Endothelial cell of umbilical vein (primary cell): Measurements from ENCODE around the gene DDX24. TPM values are rescaled to one million over a fixed set of nuclear protein-coding genes. Genes with fewer than 3 reads are reported as not detected.

ENCODE experiments used
- BruUV-seq: library from RNA; stranded (reverse); fragments of 400-500 nt; replicated peaks from 2 replicates; lab custom pipeline; 2021; lab: Mats Ljungman, UMichigan
- CTCF ChIA-PET: fragments of 300-600, 350-600 bp; sonication (Branson Sonifier 250); formaldehyde crosslinking; loops from one replicate; lab custom pipeline; 2021; ENCODE audit warnings: antibody characterized with exemption, inconsistent platforms; lab: Charles Lee
- POLR2A ChIA-PET: fragments of 300-600, 350-600 bp; sonication (Branson Sonifier 250); formaldehyde crosslinking; loops from one replicate; lab custom pipeline; 2021; ENCODE audit warnings: antibody characterized with exemption, inconsistent platforms; lab: Charles Lee
- DNase-seq: peaks from one replicate; pipeline ENCODE4 v3.0.0-alpha.2; 2011; ENCODE audit warnings: low read depth, low spot score
- FAIRE-seq: peaks from 2 replicates; lab custom pipeline; 2011; peaks lifted over from hg19 to GRCh38; lab: Jason Lieb, UNC
- H2AFZ ChIP-seq: 2 replicates; pipeline ENCODE4 v1.6.0; 2012; ENCODE audit warnings: low read depth, low read length, control low read depth, inconsistent platforms
- H3K27ac ChIP-seq: 2 replicates; pipeline ENCODE4 v1.5.1; 2011; ENCODE audit warnings: low read depth, mild to moderate bottlenecking, control low read depth, low read length, moderate library complexity; ENCODE audit not compliant: insufficient read depth
- H3K27me3 ChIP-seq, 2 experiments: 2 replicates each; pipeline versions ENCODE4 v1.6.0 to v1.6.1; 2011; ENCODE audit warnings: low read length in 2 of 2, mixed read lengths in 1 of 2; ENCODE audit not compliant: control insufficient read depth in 2 of 2, insufficient read depth in 2 of 2
- H3K36me3 ChIP-seq, 2 experiments: 2 replicates in 1 of 2; 3 replicates in 1 of 2; pipeline ENCODE4 v1.5.1; 2011; ENCODE audit warnings: low read length in 2 of 2, mild to moderate bottlenecking in 1 of 2, moderate library complexity in 1 of 2; ENCODE audit not compliant: control insufficient read depth in 2 of 2, insufficient read depth in 2 of 2; ENCODE audit errors: extremely low read depth in 1 of 2
- H3K4me1 ChIP-seq: 3 replicates; pipeline ENCODE4 v1.5.1; 2011; ENCODE audit warnings: mild to moderate bottlenecking, low read length; ENCODE audit not compliant: control insufficient read depth, insufficient read depth; ENCODE audit errors: extremely low read depth
- H3K4me2 ChIP-seq: 2 replicates; pipeline ENCODE4 v1.6.1; 2011; ENCODE audit warnings: low read length, control low read depth, mixed read lengths; ENCODE audit not compliant: insufficient read depth
- H3K4me3 ChIP-seq, 3 experiments: fragments of 200-600 bp in 1 of 3; sonication (generic), shearing (Covaris generic) in 1 of 3; replicated peaks in 1 of 3; 2 replicates each; pipeline ENCODE4 v1.5.1; 2011 to 2016; ENCODE audit warnings: control low read depth in 3 of 3, low read length in 3 of 3, mild to moderate bottlenecking in 2 of 3, inconsistent platforms in 1 of 3, low read depth in 1 of 3, moderate library complexity in 1 of 3; ENCODE audit not compliant: insufficient read depth in 1 of 3
- H3K79me2 ChIP-seq: 2 replicates; pipeline ENCODE4 v1.6.0; 2012; ENCODE audit warnings: low read length, inconsistent platforms; ENCODE audit not compliant: control insufficient read depth, insufficient read depth
- H3K9ac ChIP-seq: replicated peaks from 2 replicates; pipeline ENCODE3; 2011; ENCODE audit warnings: low read length, control low read depth; ENCODE audit not compliant: insufficient read depth; ENCODE audit errors: extremely low read depth
- H3K9me1 ChIP-seq: replicated peaks from 3 replicates; pipeline ENCODE4 v1.6.0; 2011; ENCODE audit warnings: mild to moderate bottlenecking, low read length; ENCODE audit not compliant: control insufficient read depth, insufficient read depth; ENCODE audit errors: extremely low read depth
- H3K9me3 ChIP-seq: replicated peaks from 2 replicates; pipeline ENCODE4 v1.5.1; 2012; ENCODE audit warnings: low read length, inconsistent platforms; ENCODE audit not compliant: control insufficient read depth, insufficient read depth
- H4K20me1 ChIP-seq: replicated peaks from 2 replicates; pipeline ENCODE3; 2011; ENCODE audit warnings: mild to moderate bottlenecking, low read length; ENCODE audit not compliant: control insufficient read depth, insufficient read depth; ENCODE audit errors: extremely low read depth
- EZH2 ChIP-seq: IDR thresholded peaks from 2 replicates; pipeline ENCODE4 v1.6.1; 2012; ENCODE audit warnings: borderline replicate concordance, low read depth, mild to moderate bottlenecking, moderate library complexity, low read length, inconsistent platforms; ENCODE audit not compliant: severe bottlenecking
- dilution Hi-C: fragments of 300-500 bp; cut with MboI; formaldehyde crosslinking; loops from one replicate; pipeline ENCODE4 v1.15.0; 2019; ENCODE audit warnings: low sequenced_read_pairs; ENCODE audit not compliant: extremely low pct_ligation_motif_present
- intact Hi-C: fragments of 100-400 bp; cut with micrococcal nuclease; formaldehyde crosslinking; loops from one replicate; pipeline ENCODE4 v1.10.0; 2022
- polyA plus RNA-seq, 4 experiments: library from polyadenylated mRNA; depleted of rRNA in 3 of 4; stranded (reverse) in 3 of 4; unstranded in 1 of 4; fragments of >200 nt; gene quantifications; 2 replicates each; pipeline versions ENCODE4 v1.2.1 to v1.2.3, GENCODE V29; 2011 to 2012; ENCODE audit warnings: missing spikeins in 1 of 4
- total RNA-seq: library from RNA; stranded (reverse); gene quantifications from 2 replicates; pipeline ENCODE4 v1.2.3, GENCODE V29; 2021
- TF ChIP-seq, protein P1 (sequence below), 2 donors: IDR thresholded peaks; 1 replicate in 1 of 2; 2 replicates in 1 of 2; pipeline ENCODE4 v1.5.1; 2011; ENCODE audit warnings: low read length in 2 of 2, mild to moderate bottlenecking in 2 of 2, moderate library complexity in 2 of 2, control low read depth in 1 of 2, inconsistent platforms in 1 of 2, low read depth in 1 of 2; ENCODE audit not compliant: insufficient read depth in 1 of 2; ENCODE audit errors: extremely low read depth in 1 of 2
- TF ChIP-seq, protein P2 (sequence below): IDR thresholded peaks from 2 replicates; pipeline ENCODE4 v1.6.1; 2011; ENCODE audit not compliant: insufficient read depth, insufficient read length

DDX24 gene
- total and polyA plus RNA-seq, 2 donors (not counting 3 experiments of a cell fraction or from before 2014, with no cell fraction given): 88.3 to 141 TPM

DNA sequence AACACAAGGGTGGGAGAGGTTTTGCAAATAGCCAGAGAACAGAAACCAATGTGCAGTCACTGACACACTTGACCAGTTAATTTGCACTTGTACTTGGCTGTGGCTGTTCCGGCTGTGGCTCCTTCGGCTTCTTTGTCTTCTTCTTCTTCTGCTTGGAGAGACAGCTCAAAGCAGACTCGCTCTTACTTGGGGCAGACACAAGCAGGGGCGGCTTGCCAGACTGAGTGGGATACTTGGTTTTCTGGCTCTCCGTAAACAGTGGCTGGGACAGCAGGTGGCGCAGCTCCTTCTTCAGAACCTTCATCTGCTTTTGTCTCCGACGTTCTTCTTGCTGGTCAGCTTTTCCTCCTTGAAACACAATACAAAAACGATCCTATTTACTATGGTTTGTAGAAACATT is 29.9 kb downstream of the DDX24 start:
- H4K20me1 ChIP-seq: no peaks in the 10 kb centered on the region
- CTCF ChIA-PET: interaction anchor here (0.6 to 7.6 kb wide), 14 partner anchors 8 to 129 kb away, joined by 3 to 133 read pairs (median 5); partner anchors contain the start of genes DDX24 and IFI27L1
- no peaks in the 10 kb centered on the region for H3K9me3 ChIP-seq
- no peak overlapping the region for H3K4me3 ChIP-seq
- H3K79me2 ChIP-seq: no peaks in the 10 kb centered on the region
- H3K27ac ChIP-seq: no peak overlapping the region
- H3K36me3 ChIP-seq: peaks cover 15 to 33% of the 10 kb centered on the region in 2 experiments
- DNase-seq: peak; percentile 40
- no peaks in the 10 kb centered on the region for H3K27me3 ChIP-seq
- H3K9me1 ChIP-seq: no peaks in the 10 kb centered on the region
- dilution Hi-C loops (no loop called here), intact Hi-C loops (loop anchor here (1.0 kb wide), 1 partner anchor 85 kb away; no protein-coding TSS in a partner anchor)
- POLR2A ChIA-PET: no interaction called here
- no peak overlapping the region for H2AFZ ChIP-seq
- no peak overlapping the region for H3K4me2 ChIP-seq
- no peak overlapping the region for H3K9ac ChIP-seq
- peaks cover 3% of the 10 kb centered on the region for H3K4me1 ChIP-seq
- TF ChIP-seq EZH2: no peak
- TF ChIP-seq, protein P1, sequence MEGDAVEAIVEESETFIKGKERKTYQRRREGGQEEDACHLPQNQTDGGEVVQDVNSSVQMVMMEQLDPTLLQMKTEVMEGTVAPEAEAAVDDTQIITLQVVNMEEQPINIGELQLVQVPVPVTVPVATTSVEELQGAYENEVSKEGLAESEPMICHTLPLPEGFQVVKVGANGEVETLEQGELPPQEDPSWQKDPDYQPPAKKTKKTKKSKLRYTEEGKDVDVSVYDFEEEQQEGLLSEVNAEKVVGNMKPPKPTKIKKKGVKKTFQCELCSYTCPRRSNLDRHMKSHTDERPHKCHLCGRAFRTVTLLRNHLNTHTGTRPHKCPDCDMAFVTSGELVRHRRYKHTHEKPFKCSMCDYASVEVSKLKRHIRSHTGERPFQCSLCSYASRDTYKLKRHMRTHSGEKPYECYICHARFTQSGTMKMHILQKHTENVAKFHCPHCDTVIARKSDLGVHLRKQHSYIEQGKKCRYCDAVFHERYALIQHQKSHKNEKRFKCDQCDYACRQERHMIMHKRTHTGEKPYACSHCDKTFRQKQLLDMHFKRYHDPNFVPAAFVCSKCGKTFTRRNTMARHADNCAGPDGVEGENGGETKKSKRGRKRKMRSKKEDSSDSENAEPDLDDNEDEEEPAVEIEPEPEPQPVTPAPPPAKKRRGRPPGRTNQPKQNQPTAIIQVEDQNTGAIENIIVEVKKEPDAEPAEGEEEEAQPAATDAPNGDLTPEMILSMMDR (IDR thresholded peaks at IDR 0.05; ENCODE audit: extremely low read depth in 1 of 2, insufficient read depth in 1 of 2, low read depth in 1 of 2, low read length in 2 of 2): peak in 1 of 2 donors; percentile 59
- peak; percentile 58 for FAIRE-seq
- TSS peak; percentile 70 for BruUV-seq

DNA sequence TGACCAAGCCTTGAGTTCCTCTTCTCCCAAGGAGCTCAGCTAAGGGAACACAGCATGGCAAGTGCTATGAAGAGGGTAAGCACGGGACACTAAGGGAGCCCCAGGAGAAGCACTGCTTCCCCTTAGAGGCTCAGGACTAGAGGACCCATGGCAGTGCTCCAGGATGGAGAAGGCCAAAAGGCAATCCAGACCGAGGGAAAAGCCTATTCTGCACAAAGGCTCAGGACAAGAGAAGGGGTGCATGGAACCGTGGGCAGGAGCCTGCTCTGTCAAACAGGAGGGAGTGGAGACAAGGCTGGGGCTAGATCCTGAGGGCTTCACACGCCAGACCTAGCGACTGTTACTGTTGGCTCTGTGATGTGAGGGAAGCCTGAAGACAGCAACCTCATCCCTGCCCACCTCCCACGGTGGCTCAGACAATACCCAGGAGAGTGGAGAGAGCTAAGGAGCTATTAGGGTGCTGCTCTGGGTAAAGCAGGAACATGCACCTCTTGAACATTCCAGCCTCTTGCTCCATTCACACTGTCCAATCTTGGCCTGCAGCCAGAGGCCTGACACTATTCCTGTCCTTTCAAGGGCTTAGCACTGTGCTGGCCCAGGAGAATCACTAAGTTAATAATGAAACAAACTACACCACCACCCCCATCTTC is 30.6 kb downstream of the DDX24 start:
- H2AFZ ChIP-seq: no peak overlapping the region
- H4K20me1 ChIP-seq: no peaks in the 10 kb centered on the region
- intact Hi-C loops (no loop called here), dilution Hi-C loops (no loop called here)
- no TSS peak for BruUV-seq
- H3K4me2 ChIP-seq: no peak overlapping the region
- FAIRE-seq (no peak), DNase-seq (no peak)
- CTCF ChIA-PET: interaction anchor here (1.8 to 7.6 kb wide), 6 partner anchors 14 to 111 kb away, joined by 4 to 133 read pairs (median 18); no protein-coding TSS in a partner anchor
- H3K27me3 ChIP-seq: no peaks in the 10 kb centered on the region
- POLR2A ChIA-PET: no interaction called here
- no peak overlapping the region for H3K27ac ChIP-seq
- H3K9me3 ChIP-seq: no peaks in the 10 kb centered on the region
- H3K4me3 ChIP-seq: no peak overlapping the region
- peaks cover 13 to 33% of the 10 kb centered on the region in 2 experiments for H3K36me3 ChIP-seq
- H3K9me1 ChIP-seq: no peaks in the 10 kb centered on the region
- no peak overlapping the region for H3K9ac ChIP-seq
- H3K79me2 ChIP-seq: no peaks in the 10 kb centered on the region
- TF ChIP-seq, protein P2, sequence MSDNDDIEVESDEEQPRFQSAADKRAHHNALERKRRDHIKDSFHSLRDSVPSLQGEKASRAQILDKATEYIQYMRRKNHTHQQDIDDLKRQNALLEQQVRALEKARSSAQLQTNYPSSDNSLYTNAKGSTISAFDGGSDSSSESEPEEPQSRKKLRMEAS: no peak
- TF ChIP-seq, protein P1 (IDR thresholded peaks at IDR 0.05; ENCODE audit: extremely low read depth in 1 of 2, insufficient read depth in 1 of 2, low read depth in 1 of 2, low read length in 2 of 2): no peak
- TF ChIP-seq EZH2: no peak
- H3K4me1 ChIP-seq: peaks cover 3% of the 10 kb centered on the region
